HG03280 (cell line): ENCODE results near the gene PELI1.
"Not testable (repeated sequence)": the region's sequence is repeated elsewhere in the genome, so short reads cannot be mapped to it uniquely, and the experiment has no call there.

Experiments
- ATAC-seq: cut with Tn5 transposase; IDR thresholded peaks from one replicate; pipeline ENCODE4 v1.9.1; 2021; ENCODE audit warnings: mild to moderate bottlenecking, moderate library complexity; ENCODE audit not compliant: unreplicated experiment

Gene PELI1

GRCh38 chr2:64092502-64092901, 51.7 kb downstream of the PELI1 start:
- peak; percentile 56 for ATAC-seq

- no peak for ATAC-seq
Observed at GRCh38 chr2:64090264-64090663, 54.0 kb downstream of the PELI1 start.

GRCh38 chr2:64086347-64087082, 57.7 kb downstream of the PELI1 start:
- ATAC-seq: peak; percentile 48

- no peak for ATAC-seq
Observed at GRCh38 chr2:64085936-64086335, 58.3 kb downstream of the PELI1 start.

GRCh38 chr2:64081046-64081445, 63.2 kb downstream of the PELI1 start:
- ATAC-seq: no peak

GRCh38 chr2:64080179-64080578, 64.0 kb downstream of the PELI1 start:
- ATAC-seq: no peak

GRCh38 chr2:64079688-64080087, 64.5 kb downstream of the PELI1 start:
- not testable (repeated sequence) for ATAC-seq

- not testable (repeated sequence) for ATAC-seq
Observed at GRCh38 chr2:64076828-64077227, 67.4 kb downstream of the PELI1 start.

GRCh38 chr2:64074616-64075015, 69.6 kb downstream of the PELI1 start:
- ATAC-seq: not testable (repeated sequence)

- ATAC-seq: no peak
Observed at GRCh38 chr2:64067326-64067725, 76.9 kb downstream of the PELI1 start.

- ATAC-seq: no peak
Observed at GRCh38 chr2:64065516-64065915, 78.7 kb downstream of the PELI1 start.

- no peak for ATAC-seq
Observed at GRCh38 chr2:64063924-64064331, 80.3 kb downstream of the PELI1 start.

- ATAC-seq: no peak
Observed at GRCh38 chr2:64063454-64063853, 80.8 kb downstream of the PELI1 start.

GRCh38 chr2:64062840-64063239, 81.4 kb downstream of the PELI1 start:
- ATAC-seq: peak; percentile 60

- no peak for ATAC-seq
Observed at GRCh38 chr2:64059270-64059669, 85.0 kb downstream of the PELI1 start.

GRCh38 chr2:64056021-64056420, 88.2 kb downstream of the PELI1 start:
- no peak for ATAC-seq

- ATAC-seq: peak; percentile 37
Observed at GRCh38 chr2:64054161-64054915, 89.9 kb downstream of the PELI1 start.

GRCh38 chr2:64052463-64053241, 91.6 kb downstream of the PELI1 start:
- no peak for ATAC-seq

GRCh38 chr2:64049633-64050220, 94.5 kb downstream of the PELI1 start:
- peak; percentile 71 for ATAC-seq

GRCh38 chr2:64045938-64046337, 98.3 kb downstream of the PELI1 start:
- ATAC-seq: no peak
